ENCODE measurements around the gene PTPRT. TPM values are rescaled to one million over a fixed set of nuclear protein-coding genes. Genes with fewer than 3 reads are reported as not detected.

The PTPRT gene
- total and polyA plus RNA-seq, 2 of the 4 experiments (the other 2 are of a cell fraction) = not detected

GRCh38 chr20:43137160-43137559 lies 52.5 kb downstream of the PTPRT start:
- H2AK5ac ChIP-seq (ENCODE audit: low read depth, low read length) = no peak overlapping the region
- H3K14ac ChIP-seq (replicated peaks; ENCODE audit: low read depth, low read length) = no peak overlapping the region
- no peak overlapping the region for H2BK120ac ChIP-seq (ENCODE audit: low read depth, low read length)
- H3K27ac ChIP-seq (ENCODE audit: insufficient read depth, low read length) = no peak overlapping the region
- H3K4me1 ChIP-seq (ENCODE audit: control insufficient read depth, insufficient read depth, low read length) = no peaks in the 10 kb centered on the region
- no peak overlapping the region for H2BK20ac ChIP-seq (ENCODE audit: low read depth, low read length)
- H2BK5ac ChIP-seq (ENCODE audit: low read depth, low read length, poor library complexity, severe bottlenecking) = no peak overlapping the region
- no peak overlapping the region for H2BK15ac ChIP-seq (ENCODE audit: low read depth, low read length)
- no peak overlapping the region for H2AK9ac ChIP-seq (replicated peaks; ENCODE audit: low read depth, low read length, poor library complexity)
- dilution Hi-C loops (cut with HindIII; ENCODE audit: low sequenced_read_pairs, unreplicated experiment) (no loop called here), in situ Hi-C loops (cut with MboI; ENCODE audit: low sequenced_read_pairs) (no loop called here), intact Hi-C loops (cut with micrococcal nuclease) (no loop called here)
- H3K4ac ChIP-seq (ENCODE audit: low read depth, low read length) = no peak overlapping the region
- H3K9me3 ChIP-seq (ENCODE audit: control insufficient read depth, insufficient read depth, low read length) = peaks cover 24% of the 10 kb centered on the region
- no peak overlapping the region for H3K23ac ChIP-seq (ENCODE audit: low read depth, low read length)
- H3K18ac ChIP-seq (ENCODE audit: low read depth, low read length) = no peak overlapping the region
- H3K27me3 ChIP-seq (ENCODE audit: control insufficient read depth, insufficient read depth, low read length) = no peaks in the 10 kb centered on the region
- H4K20me1 ChIP-seq (ENCODE audit: insufficient read depth, low read length) = no peaks in the 10 kb centered on the region
- ATAC-seq (ENCODE audit: low read depth) (no peak), DNase-seq (no peak)
- TF ChIP-seq CEBPB (IDR thresholded peaks at IDR 0.05; ENCODE audit: low read depth, low read length) (no peak), NFE2L2 (IDR thresholded peaks at IDR 0.05; ENCODE audit: low read depth, low read length) (no peak), BHLHE40 (IDR thresholded peaks at IDR 0.05; ENCODE audit: low read depth, low read length) (no peak), FOS (IDR thresholded peaks at IDR 0.05; ENCODE audit: low read depth, low read length) (no peak), RFX5 (IDR thresholded peaks at IDR 0.05; ENCODE audit: low read depth, low read length) (no peak), SMC3 (IDR thresholded peaks at IDR 0.05; ENCODE audit: low read depth, low read length) (no peak), MXI1 (IDR thresholded peaks at IDR 0.05; ENCODE audit: borderline replicate concordance, low read depth, low read length) (no peak), MAFK (IDR thresholded peaks at IDR 0.05; ENCODE audit: low read depth, low read length) (no peak), RCOR1 (IDR thresholded peaks at IDR 0.05; ENCODE audit: insufficient replicate concordance, low read length) (no peak), MAZ (IDR thresholded peaks at IDR 0.05; ENCODE audit: borderline replicate concordance, low read depth, low read length) (no peak), ELK1 (IDR thresholded peaks at IDR 0.05; ENCODE audit: borderline replicate concordance, low read depth, low read length) (no peak), CTCF (conservative IDR thresholded peaks at IDR 0.05; ENCODE audit: low read depth, low read length) (no peak), USF2 (IDR thresholded peaks at IDR 0.05; ENCODE audit: low read depth, low read length) (no peak), RAD21 (IDR thresholded peaks at IDR 0.05; ENCODE audit: low read length) (no peak), CHD1 (IDR thresholded peaks at IDR 0.05; ENCODE audit: low read depth, low read length) (no peak)
- no peak overlapping the region for H3K4me2 ChIP-seq (ENCODE audit: low read depth, low read length)
- WGBS, 2 experiments (ENCODE audit: extremely low coverage in 2 of 2, insufficient read length in 1 of 2) = no CpG with 5 or more reads among the region's 1 CpG
- ChIA-PET POLR2A (ENCODE audit: unreplicated experiment) (no interaction called here), CTCF (no interaction called here)
- H4K91ac ChIP-seq (ENCODE audit: insufficient read depth, low read depth, low read length) = no peak overlapping the region
- no peak overlapping the region for H4K8ac ChIP-seq (ENCODE audit: low read depth in 2 of 2, low read length in 2 of 2)
- H3K79me1 ChIP-seq (ENCODE audit: low read depth in 1 of 2, low read length in 2 of 2) = no peaks in the 10 kb centered on the region
- H3K56ac ChIP-seq (ENCODE audit: extremely low read depth, insufficient read depth, low read length) = no peak overlapping the region
- H4K5ac ChIP-seq (ENCODE audit: low read depth, low read length) = no peak overlapping the region
- no TSS peak for BruUV-seq (replicated peaks)
- no peaks in the 10 kb centered on the region for H3K36me3 ChIP-seq (ENCODE audit: control insufficient read depth, insufficient read depth, low read length)
- H3K4me3 ChIP-seq (ENCODE audit: insufficient read depth, low read depth, low read length) = no peak overlapping the region
- H3K9me1 ChIP-seq (ENCODE audit: insufficient read depth, low read length) = no peaks in the 10 kb centered on the region
- no peak overlapping the region for H3K9ac ChIP-seq (ENCODE audit: low read depth, low read length)
- no peak overlapping the region for H2AFZ ChIP-seq (replicated peaks; ENCODE audit: low read length, poor library complexity)

Data from IMR-90 (cell line).